ENCODE measurements around the gene VWF.

- TF ChIP-seq, protein P1, sequence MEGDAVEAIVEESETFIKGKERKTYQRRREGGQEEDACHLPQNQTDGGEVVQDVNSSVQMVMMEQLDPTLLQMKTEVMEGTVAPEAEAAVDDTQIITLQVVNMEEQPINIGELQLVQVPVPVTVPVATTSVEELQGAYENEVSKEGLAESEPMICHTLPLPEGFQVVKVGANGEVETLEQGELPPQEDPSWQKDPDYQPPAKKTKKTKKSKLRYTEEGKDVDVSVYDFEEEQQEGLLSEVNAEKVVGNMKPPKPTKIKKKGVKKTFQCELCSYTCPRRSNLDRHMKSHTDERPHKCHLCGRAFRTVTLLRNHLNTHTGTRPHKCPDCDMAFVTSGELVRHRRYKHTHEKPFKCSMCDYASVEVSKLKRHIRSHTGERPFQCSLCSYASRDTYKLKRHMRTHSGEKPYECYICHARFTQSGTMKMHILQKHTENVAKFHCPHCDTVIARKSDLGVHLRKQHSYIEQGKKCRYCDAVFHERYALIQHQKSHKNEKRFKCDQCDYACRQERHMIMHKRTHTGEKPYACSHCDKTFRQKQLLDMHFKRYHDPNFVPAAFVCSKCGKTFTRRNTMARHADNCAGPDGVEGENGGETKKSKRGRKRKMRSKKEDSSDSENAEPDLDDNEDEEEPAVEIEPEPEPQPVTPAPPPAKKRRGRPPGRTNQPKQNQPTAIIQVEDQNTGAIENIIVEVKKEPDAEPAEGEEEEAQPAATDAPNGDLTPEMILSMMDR (IDR thresholded peaks at IDR 0.05; ENCODE audit: low read depth, low read length), result no peak
- TF ChIP-seq EZH2phosphoT487 (IDR thresholded peaks at IDR 0.05; ENCODE audit: low read depth), result no peak
Observed at GRCh38 chr12:6092784-6093722, 31.4 kb downstream of the VWF start.
